WTC11 (cell line): ENCODE results near the gene GUCD1. TPM values are rescaled to one million over a fixed set of nuclear protein-coding genes. Genes with fewer than 3 reads are reported as not detected.
"Not testable (repeated sequence)": the region's sequence is repeated elsewhere in the genome, so short reads cannot be mapped to it uniquely, and the experiment has no call there.

Source experiments
- ATAC-seq: fragments of 200-7000 bp; cut with Tn5 transposase; 2 replicates; pipeline ENCODE4 v1.10.0; 2021; ENCODE audit warnings: mild to moderate bottlenecking, moderate library complexity
- Bru-seq: library from RNA; stranded (reverse); fragments of 400-500 nt; gene quantifications from one replicate; lab custom pipeline; 2021; lab: Mats Ljungman, UMichigan
- CTCF ChIA-PET: fragments of 300-600 bp; sonication (Branson Sonifier 250); formaldehyde crosslinking; loops from one replicate; lab custom pipeline; 2021; ENCODE audit warnings: antibody characterized with exemption; lab: Charles Lee
- POLR2A ChIA-PET: fragments of 350-600 bp; sonication (Branson Sonifier 250); formaldehyde crosslinking; loops from one replicate; lab custom pipeline; 2021; ENCODE audit warnings: antibody characterized with exemption; lab: Charles Lee
- DNase-seq: peaks from one replicate; pipeline ENCODE4 v3.0.0; 2021; ENCODE audit warnings: low spot score
- H3K27ac Mint-ChIP-seq: 2 replicates; pipeline ENCODE4 v1.8.0; 2021; ENCODE audit warnings: mixed read lengths
- H3K27me3 Mint-ChIP-seq: 2 replicates; pipeline ENCODE4 v1.8.0; 2021; ENCODE audit warnings: low read depth, mild to moderate bottlenecking, moderate library complexity, mixed read lengths
- H3K36me3 Mint-ChIP-seq: 2 replicates; pipeline ENCODE4 v1.8.0; 2021; ENCODE audit warnings: mixed read lengths
- H3K4me1 Mint-ChIP-seq: 2 replicates; pipeline ENCODE4 v1.8.0; 2022; ENCODE audit warnings: mixed read lengths
- H3K4me3 Mint-ChIP-seq: 2 replicates; pipeline ENCODE4 v1.8.0; 2021; ENCODE audit warnings: mild to moderate bottlenecking, moderate library complexity, mixed read lengths
- H3K9me3 Mint-ChIP-seq: 2 replicates; pipeline ENCODE4 v1.8.0; 2021; ENCODE audit warnings: mixed read lengths
- GABPB1 ChIP-seq: sonication (generic); formaldehyde crosslinking; IDR thresholded peaks from 2 replicates; pipeline ENCODE4 v1.8.1; 2023; ENCODE audit warnings: mild to moderate bottlenecking, missing genetic modification reagents
- GRHL2 ChIP-seq: fragments of 250-450 bp; sonication (Bioruptor Pico); IDR thresholded peaks from 2 replicates; pipeline ENCODE4 v1.8.0; 2022; ENCODE audit warnings: mild to moderate bottlenecking, moderate library complexity; ENCODE audit not compliant: insufficient replicate concordance, severe bottlenecking
- GTF2I ChIP-seq: fragments of 250-450 bp; sonication (Bioruptor Pico); conservative IDR thresholded peaks from 2 replicates; pipeline ENCODE4 v1.4.0; 2021; ENCODE audit warnings: mild to moderate bottlenecking
- IRF2 ChIP-seq: sonication (generic); formaldehyde crosslinking; IDR thresholded peaks from 2 replicates; pipeline ENCODE4 v1.8.0; 2022; ENCODE audit warnings: low read depth, missing genetic modification reagents, borderline replicate concordance
- JUN ChIP-seq: sonication (generic); formaldehyde crosslinking; IDR thresholded peaks from 2 replicates; pipeline ENCODE4 v1.8.0; 2023; ENCODE audit warnings: mild to moderate bottlenecking, missing genetic modification reagents
- SP1 ChIP-seq: sonication (generic); formaldehyde crosslinking; conservative IDR thresholded peaks from 2 replicates; pipeline ENCODE4 v1.8.1; 2022; ENCODE audit warnings: missing genetic modification reagents
- TP53 ChIP-seq: sonication (generic); formaldehyde crosslinking; IDR thresholded peaks from 2 replicates; pipeline ENCODE4 v1.8.1; 2023; ENCODE audit warnings: mild to moderate bottlenecking, missing genetic modification reagents
- long read RNA-seq, 3 experiments: library from RNA in 1 of 3; library from capped mRNA in 1 of 3; library from polyadenylated mRNA in 1 of 3; unstranded in 2 of 3; stranded (forward) in 1 of 3; transcript quantifications; one replicate each; pipeline ENCODE4 v2.0.0, GENCODE V29; 2021
- total RNA-seq: library from RNA; stranded (reverse); gene quantifications from 3 replicates; pipeline ENCODE4 v1.2.3, GENCODE V29; 2021
- TF ChIP-seq, protein P1 (sequence below): sonication (generic); formaldehyde crosslinking; IDR thresholded peaks from 2 replicates; pipeline ENCODE4 v1.8.0; 2023; ENCODE audit warnings: missing genetic modification reagents, mild to moderate bottlenecking, borderline replicate concordance
- TF ChIP-seq, protein P2 (sequence below): sonication (generic); formaldehyde crosslinking; IDR thresholded peaks from 2 replicates; pipeline ENCODE4 v1.8.1; 2023; ENCODE audit warnings: mild to moderate bottlenecking, missing genetic modification reagents

The GUCD1 gene
- total RNA-seq = 77.0 to 105 TPM (median 86.2 TPM) in 3 replicates
- Bru-seq, nascent RNA = percentile 82 among the genes with signal in this experiment
- long read RNA-seq, experiment 1, transcript GUCD1-212 (2 exons, 510 nt) = minor isoform, 6 of 196 reads
- long read RNA-seq, experiment 1, transcript GUCD1-204 (6 exons, 3,482 nt) = minor isoform, 12 of 196 reads
- long read RNA-seq, experiment 1, transcript GUCD1-203 (6 exons, 1,606 nt) = minor isoform, 26 of 196 reads
- long read RNA-seq, experiment 1, transcript GUCD1-206 (6 exons, 3,613 nt) = major isoform, 108 of 196 reads
- long read RNA-seq, experiment 1, partial matches to known transcripts = 4 of 196 reads
- long read RNA-seq, experiment 1, other reads (novel, unspliced or antisense) = 38 of 196 reads
- long read RNA-seq, experiment 2, transcript GUCD1-206 (6 exons, 3,613 nt) = major isoform, 12 of 48 reads
- long read RNA-seq, experiment 2, transcript GUCD1-203 (6 exons, 1,606 nt) = minor isoform, 5 of 48 reads
- long read RNA-seq, experiment 2, partial matches to known transcripts = 2 of 48 reads
- long read RNA-seq, experiment 2, other reads (novel, unspliced or antisense) = 28 of 48 reads
- long read RNA-seq, experiment 3, partial matches to known transcripts = 0 of 3 reads
- long read RNA-seq, experiment 3, other reads (novel, unspliced or antisense) = 2 of 3 reads

DNA sequence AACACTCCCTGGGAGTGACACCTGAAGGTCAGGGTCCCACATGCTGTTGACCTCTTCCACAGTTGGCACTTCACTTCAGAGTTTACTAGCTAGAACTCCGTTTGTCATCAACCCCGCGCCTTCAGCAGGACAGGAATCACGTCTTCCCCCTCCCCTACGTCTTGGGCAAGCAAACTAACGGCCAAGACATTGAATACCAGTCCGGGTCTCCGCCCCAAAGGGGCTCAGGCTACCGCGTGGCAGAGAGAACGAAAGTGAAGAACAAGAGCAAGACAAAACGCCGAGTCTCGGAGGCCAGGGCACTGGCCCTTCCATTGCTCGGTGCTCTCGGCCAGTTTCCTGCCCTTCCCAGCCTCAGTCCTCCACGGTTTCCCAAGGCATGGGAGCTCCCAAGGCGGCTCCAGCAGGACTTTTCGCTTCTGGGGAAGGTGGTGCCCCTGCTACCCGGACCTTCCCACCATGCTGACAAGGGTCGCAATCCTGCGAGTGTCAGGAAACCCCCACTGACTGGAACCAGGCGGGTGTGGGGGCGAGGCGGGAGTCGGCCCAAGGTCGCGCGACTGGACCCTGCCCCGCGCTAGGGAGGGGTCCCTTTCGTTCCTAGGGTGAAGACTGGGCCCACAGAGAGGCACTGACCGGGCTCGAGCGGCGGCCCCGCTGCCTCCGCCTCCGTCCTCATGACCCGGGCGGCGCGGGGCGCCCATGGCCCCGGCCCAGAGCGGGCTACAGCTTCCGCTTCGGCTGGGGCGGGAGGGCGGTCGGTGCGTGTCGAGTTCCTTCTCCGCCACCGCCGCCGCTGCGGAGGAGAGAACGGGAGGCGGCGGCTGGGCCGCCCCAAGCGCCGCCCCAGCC, at the start of gene GUCD1:
TSS of gene GUCD1 (minus strand) at position 826 of the 852 bp plus-strand sequence. CDS start at position 679, 147 bp downstream.
- peaks cover 30% of the 10 kb centered on the region for H3K36me3 Mint-ChIP-seq
- DNase-seq = peak; percentile 29
- H3K9me3 Mint-ChIP-seq = no peaks in the 10 kb centered on the region
- peak within 1 kb of the TSS; percentile 99 for H3K27ac Mint-ChIP-seq
- ChIA-PET POLR2A (interaction anchor here (0.9 to 1.8 kb wide), 3 partner anchors 11 to 66 kb away, joined by 3 to 6 read pairs (median 6); partner anchors contain the start of gene LRRC75B), CTCF (interaction anchor here (0.6 to 2.3 kb wide), 10 partner anchors 33 to 660 kb away, joined by 3 to 9 read pairs (median 4); partner anchors contain the start of genes GGT1 and MIF)
- H3K4me3 Mint-ChIP-seq = peak within 1 kb of the TSS; percentile 97
- TF ChIP-seq GRHL2 (CRISPR knock-in tag) (no peak), GABPB1 (0 out of 2 replicates have a peak, but pooled peaks have one; percentile 36), JUN (peak; percentile 44; the same call in 1 of the 2 replicates), SP1 (CRISPR knock-in tag) (peak; percentile 52; the same call in 1 of the 2 replicates), IRF2 (no peak), TP53 (0 out of 2 replicates have a peak, but pooled peaks have one; percentile 55)
- TF ChIP-seq, protein P1, sequence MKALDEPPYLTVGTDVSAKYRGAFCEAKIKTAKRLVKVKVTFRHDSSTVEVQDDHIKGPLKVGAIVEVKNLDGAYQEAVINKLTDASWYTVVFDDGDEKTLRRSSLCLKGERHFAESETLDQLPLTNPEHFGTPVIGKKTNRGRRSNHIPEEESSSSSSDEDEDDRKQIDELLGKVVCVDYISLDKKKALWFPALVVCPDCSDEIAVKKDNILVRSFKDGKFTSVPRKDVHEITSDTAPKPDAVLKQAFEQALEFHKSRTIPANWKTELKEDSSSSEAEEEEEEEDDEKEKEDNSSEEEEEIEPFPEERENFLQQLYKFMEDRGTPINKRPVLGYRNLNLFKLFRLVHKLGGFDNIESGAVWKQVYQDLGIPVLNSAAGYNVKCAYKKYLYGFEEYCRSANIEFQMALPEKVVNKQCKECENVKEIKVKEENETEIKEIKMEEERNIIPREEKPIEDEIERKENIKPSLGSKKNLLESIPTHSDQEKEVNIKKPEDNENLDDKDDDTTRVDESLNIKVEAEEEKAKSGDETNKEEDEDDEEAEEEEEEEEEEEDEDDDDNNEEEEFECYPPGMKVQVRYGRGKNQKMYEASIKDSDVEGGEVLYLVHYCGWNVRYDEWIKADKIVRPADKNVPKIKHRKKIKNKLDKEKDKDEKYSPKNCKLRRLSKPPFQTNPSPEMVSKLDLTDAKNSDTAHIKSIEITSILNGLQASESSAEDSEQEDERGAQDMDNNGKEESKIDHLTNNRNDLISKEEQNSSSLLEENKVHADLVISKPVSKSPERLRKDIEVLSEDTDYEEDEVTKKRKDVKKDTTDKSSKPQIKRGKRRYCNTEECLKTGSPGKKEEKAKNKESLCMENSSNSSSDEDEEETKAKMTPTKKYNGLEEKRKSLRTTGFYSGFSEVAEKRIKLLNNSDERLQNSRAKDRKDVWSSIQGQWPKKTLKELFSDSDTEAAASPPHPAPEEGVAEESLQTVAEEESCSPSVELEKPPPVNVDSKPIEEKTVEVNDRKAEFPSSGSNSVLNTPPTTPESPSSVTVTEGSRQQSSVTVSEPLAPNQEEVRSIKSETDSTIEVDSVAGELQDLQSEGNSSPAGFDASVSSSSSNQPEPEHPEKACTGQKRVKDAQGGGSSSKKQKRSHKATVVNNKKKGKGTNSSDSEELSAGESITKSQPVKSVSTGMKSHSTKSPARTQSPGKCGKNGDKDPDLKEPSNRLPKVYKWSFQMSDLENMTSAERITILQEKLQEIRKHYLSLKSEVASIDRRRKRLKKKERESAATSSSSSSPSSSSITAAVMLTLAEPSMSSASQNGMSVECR (CRISPR knock-in tag) = 0 out of 2 replicates have a peak, but pooled peaks have one; percentile 22
- H3K4me1 Mint-ChIP-seq = peaks cover 33% of the 10 kb centered on the region
- no peaks in the 10 kb centered on the region for H3K27me3 Mint-ChIP-seq
- ATAC-seq = no peak

DNA sequence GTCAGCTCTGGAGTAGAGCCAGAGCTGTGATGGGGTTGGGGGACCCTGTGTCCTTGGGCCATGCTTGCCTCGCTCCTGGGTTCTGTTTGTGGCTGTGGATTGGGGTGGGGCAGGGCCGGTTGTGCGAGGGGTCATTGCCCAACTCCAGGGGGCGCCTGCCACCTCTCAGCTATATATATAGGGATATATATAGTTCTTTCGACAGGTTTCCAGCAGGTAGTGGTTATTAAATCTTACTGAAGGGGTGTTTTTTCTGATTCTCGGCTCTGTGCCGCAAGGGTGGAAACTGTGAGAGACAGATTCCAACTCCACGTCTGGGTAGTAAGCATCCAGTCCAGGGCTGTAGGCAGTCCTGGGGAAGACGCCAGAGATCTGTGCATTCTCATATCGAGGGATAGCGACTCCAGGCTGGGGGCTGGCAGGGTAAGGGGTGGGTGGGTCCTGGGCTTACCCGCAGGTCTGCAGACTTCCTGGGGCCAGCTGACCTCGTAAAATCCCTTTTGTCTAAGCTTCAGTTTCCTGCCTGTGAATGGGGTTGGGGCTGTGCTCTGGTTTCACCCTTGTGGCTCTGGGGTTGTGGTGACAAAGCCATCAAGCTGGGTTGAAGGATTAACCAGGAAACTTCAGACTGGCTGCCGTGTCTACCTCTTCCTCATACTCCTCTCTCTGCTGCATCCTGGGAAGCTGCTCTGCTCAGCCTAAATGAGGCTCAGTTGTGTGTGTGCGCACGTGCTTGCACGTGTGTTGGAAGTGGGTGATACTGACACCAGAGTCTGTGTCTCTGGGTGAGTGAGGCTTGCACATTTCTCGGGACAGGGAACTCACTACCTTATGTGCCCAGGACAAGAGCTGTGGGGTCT, 49.1 kb upstream of the GUCD1 start:
- POLR2A ChIA-PET, H3K9me3 Mint-ChIP-seq, H3K27me3 Mint-ChIP-seq, H3K36me3 Mint-ChIP-seq: not testable (repeated sequence)
- CTCF ChIA-PET = interaction anchor here (0.9 to 2.1 kb wide), 2 partner anchors 49 to 153 kb away, joined by 3 to 7 read pairs; partner anchors contain the start of genes GUCD1 and SNRPD3
- ATAC-seq = peak; percentile 57
- peak; percentile 49 for DNase-seq
- Mint-ChIP-seq H3K27ac (peak overlapping the region; percentile 98), H3K4me1 (peaks cover 33% of the 10 kb centered on the region), H3K4me3 (peak overlapping the region; percentile 64)

DNA sequence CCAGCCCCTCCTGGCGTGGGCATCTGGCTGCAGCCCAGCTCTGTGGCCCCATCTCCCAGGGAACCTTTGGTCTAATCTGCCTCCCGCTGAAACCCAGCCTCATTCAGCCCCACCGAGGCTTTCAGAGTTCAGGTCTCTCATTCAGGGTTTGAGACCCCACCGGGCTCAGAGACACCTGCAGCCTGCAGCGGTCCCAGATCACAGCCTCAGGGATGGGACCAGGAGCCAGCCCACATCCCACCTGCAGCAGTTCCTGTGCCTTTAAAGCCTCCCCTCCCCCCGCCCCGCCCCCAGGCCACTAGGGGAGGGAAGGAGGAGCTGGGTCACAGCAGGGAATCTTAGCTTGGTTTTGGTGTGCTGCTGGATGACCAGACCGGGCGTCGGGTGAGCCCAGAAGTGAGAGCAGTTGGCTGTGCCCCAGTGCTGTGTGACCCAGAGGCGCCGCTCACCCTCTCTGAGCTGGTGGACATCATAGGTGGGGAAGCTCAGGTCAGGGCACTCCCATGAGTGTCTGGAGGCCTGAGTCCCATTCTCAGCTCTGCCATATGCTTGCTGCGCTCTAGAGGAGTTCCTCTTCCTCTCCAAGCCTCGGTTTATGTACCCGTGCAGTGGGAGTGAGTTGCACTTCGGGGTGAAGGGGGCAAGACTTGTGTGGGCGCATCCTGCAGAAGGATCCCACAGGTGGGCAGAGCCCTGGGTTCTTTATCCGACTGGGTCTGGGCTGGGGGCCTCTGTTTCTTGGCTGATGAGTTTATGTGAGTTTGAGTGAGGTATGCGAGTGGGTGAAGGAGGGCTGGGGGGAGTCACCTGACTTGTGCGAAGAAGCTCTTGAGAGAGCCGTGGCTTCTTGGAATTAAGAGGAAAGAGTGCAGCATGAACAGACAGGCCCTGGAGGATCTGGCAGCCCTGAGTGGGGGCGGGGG, 48.2 kb upstream of the GUCD1 start, which contains the start of gene GGT1:
TSS of gene GGT1 (plus strand) at position 347 of the 923 bp plus-strand sequence. CDS start 7,889 bp downstream, outside the sequence.
- ATAC-seq = peak; percentile 35
- H3K9me3 Mint-ChIP-seq = not testable (repeated sequence)
- TF ChIP-seq, protein P2, sequence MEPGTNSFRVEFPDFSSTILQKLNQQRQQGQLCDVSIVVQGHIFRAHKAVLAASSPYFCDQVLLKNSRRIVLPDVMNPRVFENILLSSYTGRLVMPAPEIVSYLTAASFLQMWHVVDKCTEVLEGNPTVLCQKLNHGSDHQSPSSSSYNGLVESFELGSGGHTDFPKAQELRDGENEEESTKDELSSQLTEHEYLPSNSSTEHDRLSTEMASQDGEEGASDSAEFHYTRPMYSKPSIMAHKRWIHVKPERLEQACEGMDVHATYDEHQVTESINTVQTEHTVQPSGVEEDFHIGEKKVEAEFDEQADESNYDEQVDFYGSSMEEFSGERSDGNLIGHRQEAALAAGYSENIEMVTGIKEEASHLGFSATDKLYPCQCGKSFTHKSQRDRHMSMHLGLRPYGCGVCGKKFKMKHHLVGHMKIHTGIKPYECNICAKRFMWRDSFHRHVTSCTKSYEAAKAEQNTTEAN (CRISPR knock-in tag) = 0 out of 2 replicates have a peak, but pooled peaks have one; percentile 44
- TF ChIP-seq SP1 (CRISPR knock-in tag) (peak; percentile 51; the same call in 1 of the 2 replicates), GTF2I (CRISPR knock-in tag) (peak; percentile 86)
- TF ChIP-seq, all 79 proteins: peak for 3; not testable (repeated sequence) for 76
- H3K4me1 Mint-ChIP-seq = peaks cover 34% of the 10 kb centered on the region
- DNase-seq = peak; percentile 62
- H3K27ac Mint-ChIP-seq = peak within 1 kb of the TSS; percentile 98
- H3K36me3 Mint-ChIP-seq, POLR2A ChIA-PET, H3K27me3 Mint-ChIP-seq: not testable (repeated sequence)
- CTCF ChIA-PET = interaction anchor here (1.0 to 2.1 kb wide), 2 partner anchors 48 to 182 kb away, joined by 6 to 7 read pairs; partner anchors contain the start of genes GUCD1 and SNRPD3
- H3K4me3 Mint-ChIP-seq = peak within 1 kb of the TSS; percentile 64

DNA sequence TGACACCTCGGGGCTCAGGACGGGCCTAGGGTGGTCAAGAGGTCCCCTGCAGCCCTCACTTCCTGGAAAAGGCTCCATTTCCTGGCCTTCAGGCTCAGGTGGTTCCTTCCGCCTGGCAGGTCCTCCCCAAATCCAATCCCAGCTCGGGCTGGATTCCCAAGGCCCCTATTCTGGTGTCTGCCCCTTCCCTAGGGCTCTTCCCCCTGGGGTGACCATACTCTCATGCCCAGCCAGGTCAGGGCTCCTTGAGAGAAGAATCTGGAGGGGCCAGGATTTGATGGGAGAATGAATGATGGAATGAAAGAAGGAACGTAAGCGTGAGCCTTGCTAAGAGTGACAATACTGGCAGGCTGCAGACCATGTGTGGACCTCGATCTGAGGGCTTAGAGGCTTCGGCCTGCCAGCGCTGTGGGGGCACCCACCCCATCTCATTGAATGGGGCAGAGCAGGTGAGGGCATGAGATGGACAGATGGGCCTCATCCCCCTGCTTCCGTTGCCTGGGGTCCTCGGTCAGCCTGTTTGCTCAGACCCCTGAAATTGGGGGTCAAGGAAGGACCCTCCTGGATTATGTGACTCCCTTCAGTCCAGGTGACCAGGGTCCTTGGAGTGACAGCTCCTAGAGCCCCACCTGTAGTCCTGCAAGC, 47.3 kb upstream of the GUCD1 start:
- H3K9me3 Mint-ChIP-seq, H3K27ac Mint-ChIP-seq, H3K36me3 Mint-ChIP-seq, POLR2A ChIA-PET, ATAC-seq, H3K4me3 Mint-ChIP-seq, H3K27me3 Mint-ChIP-seq, DNase-seq: not testable (repeated sequence)
- CTCF ChIA-PET = interaction anchor here (1.0 to 2.1 kb wide), 2 partner anchors 47 to 181 kb away, joined by 6 to 7 read pairs; partner anchors contain the start of genes GUCD1 and SNRPD3
- H3K4me1 Mint-ChIP-seq = peaks cover 34% of the 10 kb centered on the region
